Measurements from ENCODE around the gene TCF23.
A peak's percentile ranks its signal among the peaks of the same experiment; 100 is the strongest.
"Not testable (repeated sequence)": the region's sequence is repeated elsewhere in the genome, so short reads cannot be mapped to it uniquely, and the experiment has no call there.

TCF23 gene

GRCh38 chr2:27148801-27149439 is at the start of gene TCF23:
TSS of gene TCF23 (plus strand) at chr2:27149004. CDS start at chr2:27149134, 130 bp downstream.
- DNase-seq = no peak

GRCh38 chr2:27099334-27099955 is 49.4 kb upstream of the TCF23 start:
- no peak for DNase-seq

GRCh38 chr2:27100036-27100435 is 48.8 kb upstream of the TCF23 start:
- DNase-seq = no peak

- DNase-seq = no peak
These were observed 46.5 kb upstream of the TCF23 start for GRCh38 chr2:27102329-27102728.

GRCh38 chr2:27105981-27106380 is 42.8 kb upstream of the TCF23 start:
- no peak for DNase-seq

- no peak for DNase-seq
These were observed 40.6 kb upstream of the TCF23 start for GRCh38 chr2:27108221-27108620.

- no peak for DNase-seq
These were observed 39.7 kb upstream of the TCF23 start for GRCh38 chr2:27109083-27109482.

GRCh38 chr2:27110603-27111352 is 38.0 kb upstream of the TCF23 start:
- not testable (repeated sequence) for DNase-seq

- not testable (repeated sequence) for DNase-seq
These were observed 37.3 kb upstream of the TCF23 start for GRCh38 chr2:27111392-27112078.

GRCh38 chr2:27115519-27115918 is 33.3 kb upstream of the TCF23 start:
- DNase-seq = no peak

GRCh38 chr2:27117995-27118524 is 30.7 kb upstream of the TCF23 start:
- no peak for DNase-seq

- no peak for DNase-seq
These were observed 30.1 kb upstream of the TCF23 start, which contains the start of gene CGREF1 for GRCh38 chr2:27118525-27119329. TSS of gene CGREF1 (minus strand) at chr2:27119128. CDS start at chr2:27104366, 14,762 bp downstream.

GRCh38 chr2:27119330-27119670 is 29.5 kb upstream of the TCF23 start:
- not testable (repeated sequence) for DNase-seq

- no peak for DNase-seq
These were observed 26.9 kb upstream of the TCF23 start for GRCh38 chr2:27121906-27122305.

GRCh38 chr2:27122791-27123190 is 26.0 kb upstream of the TCF23 start:
- DNase-seq = no peak

GRCh38 chr2:27123302-27124150 is 25.3 kb upstream of the TCF23 start, which contains the start of gene ABHD1:
TSS of gene ABHD1 (plus strand) at chr2:27123815. CDS start at chr2:27123949, 134 bp downstream.
- DNase-seq = peak; percentile 56

GRCh38 chr2:27125104-27125503 is 23.7 kb upstream of the TCF23 start:
- DNase-seq = no peak

GRCh38 chr2:27126252-27126710 is 22.5 kb upstream of the TCF23 start:
- DNase-seq = no peak

GRCh38 chr2:27127883-27128667 is 20.7 kb upstream of the TCF23 start:
- DNase-seq = no peak
